ENCODE data around the gene ADRA2A.

DNA sequence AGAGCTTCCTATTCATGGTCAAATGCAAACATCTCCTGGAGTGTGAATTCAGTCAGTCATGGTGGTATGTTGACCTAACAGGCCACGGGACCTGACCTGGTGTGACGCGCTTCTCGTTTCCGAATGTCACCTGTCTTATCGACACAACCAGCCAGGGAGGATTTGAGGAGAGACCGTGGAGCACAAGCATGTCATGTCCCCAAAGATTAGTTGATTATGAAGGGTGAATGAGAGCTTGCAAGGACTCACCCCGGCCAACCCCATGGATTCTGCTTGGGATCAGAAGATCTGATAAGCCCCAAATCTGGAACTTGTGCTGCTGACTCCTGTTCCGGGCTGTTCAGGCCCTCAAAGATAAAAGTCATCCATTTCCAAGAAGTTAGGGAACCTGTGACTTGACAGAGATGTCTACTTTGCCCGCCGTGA is 10.5 kb downstream of the ADRA2A start:
- TF ChIP-seq TAF1 (IDR thresholded peaks at IDR 0.05; ENCODE audit: low read depth, low read length) (no peak), POLR2A (IDR thresholded peaks at IDR 0.05; ENCODE audit: low read depth, low read length) (no peak), PAX5 (IDR thresholded peaks at IDR 0.05; ENCODE audit: insufficient read depth, low read length, severe bottlenecking) (no peak)
